Endodermal cell (in vitro differentiated cells): ENCODE measurements around the gene LIN7A. TPM values are rescaled to one million over a fixed set of nuclear protein-coding genes. Genes with fewer than 3 reads are reported as not detected.

Source experiments
- DNase-seq: peaks from one replicate; pipeline ENCODE4 v3.0.0-alpha.2; 2017
- H3K27ac ChIP-seq: 2 replicates; pipeline ENCODE4 v1.5.1; 2013; ENCODE audit warnings: mild to moderate bottlenecking, low read depth, low read length, moderate library complexity
- H3K27me3 ChIP-seq: 2 replicates; pipeline ENCODE4 v1.6.1; 2013; ENCODE audit warnings: mild to moderate bottlenecking, low read length, moderate library complexity; ENCODE audit not compliant: insufficient read depth, control insufficient read depth, poor library complexity, severe bottlenecking
- H3K36me3 ChIP-seq: 2 replicates; pipeline ENCODE4 v1.7.0; 2013; ENCODE audit warnings: mild to moderate bottlenecking, low read length, moderate library complexity; ENCODE audit not compliant: control insufficient read depth, insufficient read depth
- H3K4me1 ChIP-seq: one replicate; pipeline ENCODE4 v1.7.0; 2013; ENCODE audit warnings: low read length; ENCODE audit not compliant: control insufficient read depth, insufficient read depth
- H3K4me3 ChIP-seq: 2 replicates; pipeline ENCODE4 v1.5.1; 2013; ENCODE audit warnings: mild to moderate bottlenecking, low read length, moderate library complexity
- H3K9ac ChIP-seq: 2 replicates; pipeline ENCODE4 v1.6.1; 2013; ENCODE audit warnings: mild to moderate bottlenecking, low read length, moderate library complexity; ENCODE audit not compliant: poor library complexity, severe bottlenecking; ENCODE audit errors: extremely low read depth
- H3K9me3 ChIP-seq: 2 replicates; pipeline ENCODE4 v1.6.1; 2013; ENCODE audit warnings: mild to moderate bottlenecking, low read length, moderate library complexity; ENCODE audit not compliant: control insufficient read depth
- H3K27ac Mint-ChIP-seq: 2 replicates; pipeline ENCODE4 v1.8.0; 2020; ENCODE audit warnings: mixed read lengths
- H3K27me3 Mint-ChIP-seq: 2 replicates; pipeline ENCODE4 v1.8.0; 2021; ENCODE audit warnings: mild to moderate bottlenecking, mixed read lengths; ENCODE audit not compliant: insufficient read depth
- H3K36me3 Mint-ChIP-seq: 2 replicates; pipeline ENCODE4 v1.8.0; 2020; ENCODE audit warnings: low read depth, mixed read lengths
- H3K4me1 Mint-ChIP-seq: 2 replicates; pipeline ENCODE4 v1.8.0; 2020; ENCODE audit warnings: mixed read lengths
- H3K4me3 Mint-ChIP-seq: 2 replicates; pipeline ENCODE4 v1.8.0; 2020; ENCODE audit warnings: mild to moderate bottlenecking, moderate library complexity, mixed read lengths
- H3K9me3 Mint-ChIP-seq: 2 replicates; pipeline ENCODE4 v1.8.0; 2020; ENCODE audit warnings: mild to moderate bottlenecking, mixed read lengths
- WGBS, 2 experiments: methylation state at CpG; one replicate each; pipeline versions ENCODE4 v1.1.5 to v1.1.7; 2013; ENCODE audit warnings: missing lambda C conversion rate in 2 of 2, mixed read lengths in 1 of 2; ENCODE audit not compliant: insufficient coverage in 1 of 2, insufficient read length in 1 of 2; 5-methylcytosine and 5-hydroxymethylcytosine counted together
- total RNA-seq, 2 donors: library from RNA; stranded (reverse); fragmentation: NEBNext Ultra II Directional in 1 of 2; extraction: Animal tissue kit (Norgen Biotek cat#: 25700) in 1 of 2; gene quantifications; 2 replicates in 1 of 2; 3 replicates in 1 of 2; pipeline ENCODE4 v1.2.1, GENCODE V29; 2021
- TF ChIP-seq, protein P1 (sequence below): fragments of 200-600 bp; sonication (generic); conservative IDR thresholded peaks from 2 replicates; pipeline ENCODE4 v1.5.0; 2021; ENCODE audit warnings: antibody characterized with exemption, mild to moderate bottlenecking

The LIN7A gene
- total RNA-seq, 2 donors from 2014 or later, result 19.3 to 27.2 TPM

DNA sequence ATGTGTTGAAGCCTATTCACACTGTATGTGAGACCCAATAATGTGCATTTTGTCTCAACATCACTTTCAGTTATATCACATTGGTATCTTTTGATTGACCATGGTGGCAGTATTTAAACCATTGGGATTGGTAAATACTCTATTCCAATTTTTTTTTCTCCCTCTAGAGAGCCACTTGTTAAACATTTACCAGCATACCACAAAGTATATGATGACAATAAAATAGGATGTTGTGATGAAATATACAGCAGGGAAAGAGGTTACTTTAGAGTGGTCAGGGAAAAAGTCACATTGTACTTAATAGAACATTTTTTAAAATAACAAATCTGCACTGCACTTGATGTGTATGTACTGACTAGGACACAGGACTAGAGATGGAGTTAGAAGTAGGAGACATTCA, 5.6 kb upstream of the LIN7A start:
- Mint-ChIP-seq H3K4me3 (no peak overlapping the region), H3K9me3 (no peaks in the 10 kb centered on the region), H3K36me3 (no peaks in the 10 kb centered on the region), H3K4me1 (peaks cover 12% of the 10 kb centered on the region), H3K27me3 (peaks cover 8% of the 10 kb centered on the region), H3K27ac (no peak overlapping the region)
- Histone ChIP-seq H3K27ac (no peak overlapping the region), H3K27me3 (peaks cover 3% of the 10 kb centered on the region), H3K4me3 (no peak overlapping the region), H3K9me3 (no peaks in the 10 kb centered on the region), H3K36me3 (no peaks in the 10 kb centered on the region), H3K9ac (no peak overlapping the region), H3K4me1 (peaks cover 8% of the 10 kb centered on the region)
- TF ChIP-seq, protein P1, sequence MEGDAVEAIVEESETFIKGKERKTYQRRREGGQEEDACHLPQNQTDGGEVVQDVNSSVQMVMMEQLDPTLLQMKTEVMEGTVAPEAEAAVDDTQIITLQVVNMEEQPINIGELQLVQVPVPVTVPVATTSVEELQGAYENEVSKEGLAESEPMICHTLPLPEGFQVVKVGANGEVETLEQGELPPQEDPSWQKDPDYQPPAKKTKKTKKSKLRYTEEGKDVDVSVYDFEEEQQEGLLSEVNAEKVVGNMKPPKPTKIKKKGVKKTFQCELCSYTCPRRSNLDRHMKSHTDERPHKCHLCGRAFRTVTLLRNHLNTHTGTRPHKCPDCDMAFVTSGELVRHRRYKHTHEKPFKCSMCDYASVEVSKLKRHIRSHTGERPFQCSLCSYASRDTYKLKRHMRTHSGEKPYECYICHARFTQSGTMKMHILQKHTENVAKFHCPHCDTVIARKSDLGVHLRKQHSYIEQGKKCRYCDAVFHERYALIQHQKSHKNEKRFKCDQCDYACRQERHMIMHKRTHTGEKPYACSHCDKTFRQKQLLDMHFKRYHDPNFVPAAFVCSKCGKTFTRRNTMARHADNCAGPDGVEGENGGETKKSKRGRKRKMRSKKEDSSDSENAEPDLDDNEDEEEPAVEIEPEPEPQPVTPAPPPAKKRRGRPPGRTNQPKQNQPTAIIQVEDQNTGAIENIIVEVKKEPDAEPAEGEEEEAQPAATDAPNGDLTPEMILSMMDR, result no peak
- no peak for DNase-seq

DNA sequence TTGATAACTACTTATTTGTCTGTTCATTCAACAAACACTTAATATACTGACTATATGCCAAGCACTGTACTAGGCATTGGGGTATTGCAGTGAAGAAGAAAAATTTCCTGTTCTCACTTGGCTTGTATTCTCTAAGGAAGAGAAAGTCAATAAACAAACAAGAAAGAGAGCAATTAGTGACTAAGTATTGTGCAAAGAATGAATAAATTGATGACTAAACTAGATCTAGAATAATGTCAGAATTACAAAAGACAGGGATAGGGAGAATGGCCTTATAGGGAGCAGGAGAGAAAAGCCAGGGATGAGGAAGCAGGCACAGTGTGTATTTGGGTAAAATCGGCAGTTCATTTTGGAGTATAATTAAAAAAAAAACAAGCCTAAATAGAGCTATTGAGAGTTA, 4.2 kb upstream of the LIN7A start:
- Histone ChIP-seq H3K27ac (no peak overlapping the region), H3K9ac (no peak overlapping the region), H3K36me3 (no peaks in the 10 kb centered on the region), H3K9me3 (no peaks in the 10 kb centered on the region), H3K27me3 (peaks cover 9% of the 10 kb centered on the region), H3K4me3 (no peak overlapping the region), H3K4me1 (peaks cover 8% of the 10 kb centered on the region)
- Mint-ChIP-seq H3K4me1 (peaks cover 15% of the 10 kb centered on the region), H3K27me3 (peaks cover 14% of the 10 kb centered on the region), H3K27ac (no peak overlapping the region), H3K4me3 (no peak overlapping the region), H3K36me3 (no peaks in the 10 kb centered on the region), H3K9me3 (no peaks in the 10 kb centered on the region)
- DNase-seq, result no peak
- WGBS, 2 experiments, result 100% methylated on average over 1 of the region's 1 CpG
- TF ChIP-seq, protein P1, result no peak

DNA sequence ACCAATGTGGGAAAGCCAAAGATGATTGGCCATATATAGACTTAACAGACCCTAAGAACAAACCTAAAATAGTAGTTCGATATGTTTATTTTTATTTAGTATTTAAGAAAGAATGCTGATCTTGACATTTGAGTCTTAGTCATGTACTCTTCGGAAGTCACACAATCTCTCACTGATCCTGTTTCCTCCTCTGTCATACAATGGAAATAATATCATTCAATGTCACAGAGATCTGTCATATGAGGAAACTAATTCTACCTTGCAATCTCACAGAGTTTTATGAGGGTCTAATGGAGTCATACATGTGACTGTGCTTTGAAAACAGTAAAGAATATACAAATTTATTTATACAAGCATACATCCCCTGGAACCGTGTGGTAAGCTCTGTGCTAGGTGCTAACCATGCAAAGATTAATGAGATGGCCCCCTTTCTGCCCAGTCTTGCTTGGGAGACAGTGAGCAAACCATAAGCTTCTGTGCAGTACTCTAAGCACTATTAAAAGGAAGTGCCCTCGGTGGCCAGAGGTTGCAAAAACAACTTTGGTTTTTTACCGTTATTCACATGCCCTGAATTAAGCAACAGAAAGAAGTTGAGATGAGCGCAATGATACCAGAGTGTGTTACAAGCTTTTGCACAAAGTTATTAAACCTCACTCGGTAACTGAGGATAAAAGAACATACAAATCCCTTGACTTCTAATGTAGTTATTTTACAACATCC, 1.7 kb upstream of the LIN7A start:
- Histone ChIP-seq H3K9me3 (no peaks in the 10 kb centered on the region), H3K27me3 (peaks cover 9% of the 10 kb centered on the region), H3K36me3 (no peaks in the 10 kb centered on the region), H3K4me1 (peaks cover 4% of the 10 kb centered on the region), H3K4me3 (no peak overlapping the region), H3K9ac (no peak overlapping the region), H3K27ac (no peak overlapping the region)
- no peak for DNase-seq
- TF ChIP-seq, protein P1, result no peak
- 70 to 76% methylated on average over 3 to 5 of the region's 7 CpGs for WGBS, 2 experiments
- Mint-ChIP-seq H3K36me3 (no peaks in the 10 kb centered on the region), H3K9me3 (no peaks in the 10 kb centered on the region), H3K4me1 (peaks cover 12% of the 10 kb centered on the region), H3K27me3 (peaks cover 14% of the 10 kb centered on the region), H3K4me3 (no peak overlapping the region), H3K27ac (no peak overlapping the region)
